Measurements from ENCODE around the gene NRP2. TPM values are rescaled to one million over a fixed set of nuclear protein-coding genes. Genes with fewer than 3 reads are reported as not detected.

Gene NRP2
- total and polyA plus RNA-seq, 2 experiments from 2014 or later = 61.0 to 79.2 TPM

DNA sequence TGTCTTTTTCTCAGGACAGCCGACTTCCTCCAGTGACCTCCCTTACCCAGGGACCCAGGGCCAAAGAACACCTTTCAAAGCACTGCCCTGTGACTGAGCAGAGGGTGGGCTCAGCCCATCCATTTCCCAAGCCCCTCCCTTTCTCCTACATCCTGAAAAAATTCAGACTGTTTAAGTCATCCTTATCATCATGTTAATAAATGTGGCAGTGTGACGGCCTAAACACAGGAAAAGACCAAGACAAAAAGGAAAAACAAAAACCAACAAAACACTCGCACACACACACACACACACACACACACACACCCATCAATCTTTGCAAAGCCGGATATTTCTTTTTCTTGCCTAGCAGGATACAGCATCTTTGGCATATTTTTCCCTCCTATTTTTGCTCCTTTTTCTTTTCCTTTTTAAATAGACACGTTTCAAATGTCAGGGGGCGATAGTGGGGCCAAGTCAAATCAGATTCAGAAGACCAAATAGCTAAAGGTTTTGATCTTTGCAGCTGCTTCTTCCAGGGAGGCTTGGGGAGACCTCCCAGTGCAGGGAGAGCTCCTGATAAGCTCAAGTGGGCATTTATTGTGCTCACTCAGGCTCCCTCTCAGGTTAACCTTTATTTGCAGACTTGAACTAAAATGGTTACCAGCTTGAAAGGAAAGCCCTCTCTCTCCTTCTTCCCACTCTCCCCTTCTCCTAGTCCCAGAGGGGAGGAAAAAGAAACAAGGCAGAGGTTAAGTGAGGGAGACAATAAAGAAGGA, 39.5 kb upstream of the NRP2 start:
- DNase-seq (ENCODE audit: low spot score) = no peak
- Histone ChIP-seq H4K20me1 (ENCODE audit: insufficient read depth, poor library complexity, severe bottlenecking) (no peaks in the 10 kb centered on the region), H3K27me3 (no peaks in the 10 kb centered on the region), H3K79me2 (no peaks in the 10 kb centered on the region), H3K4me1 (ENCODE audit: insufficient read depth) (no peaks in the 10 kb centered on the region), H3K36me3 (replicated peaks; ENCODE audit: insufficient read depth, low read depth) (no peaks in the 10 kb centered on the region), H3K9me2 (replicated peaks; ENCODE audit: insufficient read depth) (no peaks in the 10 kb centered on the region), H3K9me3 (ENCODE audit: low read depth) (no peaks in the 10 kb centered on the region), H3K4me3 (no peak overlapping the region), H3K4me2 (no peak overlapping the region), H3K27ac (no peak overlapping the region), H2AFZ (no peak overlapping the region)
- TF ChIP-seq EZH2phosphoT487 (IDR thresholded peaks at IDR 0.05; ENCODE audit: low read depth, severe bottlenecking, unreplicated experiment) (no peak), EZH2 (IDR thresholded peaks at IDR 0.05; ENCODE audit: borderline replicate concordance) (no peak)
- TF ChIP-seq, protein P1, sequence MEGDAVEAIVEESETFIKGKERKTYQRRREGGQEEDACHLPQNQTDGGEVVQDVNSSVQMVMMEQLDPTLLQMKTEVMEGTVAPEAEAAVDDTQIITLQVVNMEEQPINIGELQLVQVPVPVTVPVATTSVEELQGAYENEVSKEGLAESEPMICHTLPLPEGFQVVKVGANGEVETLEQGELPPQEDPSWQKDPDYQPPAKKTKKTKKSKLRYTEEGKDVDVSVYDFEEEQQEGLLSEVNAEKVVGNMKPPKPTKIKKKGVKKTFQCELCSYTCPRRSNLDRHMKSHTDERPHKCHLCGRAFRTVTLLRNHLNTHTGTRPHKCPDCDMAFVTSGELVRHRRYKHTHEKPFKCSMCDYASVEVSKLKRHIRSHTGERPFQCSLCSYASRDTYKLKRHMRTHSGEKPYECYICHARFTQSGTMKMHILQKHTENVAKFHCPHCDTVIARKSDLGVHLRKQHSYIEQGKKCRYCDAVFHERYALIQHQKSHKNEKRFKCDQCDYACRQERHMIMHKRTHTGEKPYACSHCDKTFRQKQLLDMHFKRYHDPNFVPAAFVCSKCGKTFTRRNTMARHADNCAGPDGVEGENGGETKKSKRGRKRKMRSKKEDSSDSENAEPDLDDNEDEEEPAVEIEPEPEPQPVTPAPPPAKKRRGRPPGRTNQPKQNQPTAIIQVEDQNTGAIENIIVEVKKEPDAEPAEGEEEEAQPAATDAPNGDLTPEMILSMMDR (IDR thresholded peaks at IDR 0.05; ENCODE audit: poor library complexity) = no peak
- WGBS (ENCODE audit: low lambda C conversion rate, missing lambda C conversion rate) = 53% methylated on average over 6 of the region's 6 CpGs

DNA sequence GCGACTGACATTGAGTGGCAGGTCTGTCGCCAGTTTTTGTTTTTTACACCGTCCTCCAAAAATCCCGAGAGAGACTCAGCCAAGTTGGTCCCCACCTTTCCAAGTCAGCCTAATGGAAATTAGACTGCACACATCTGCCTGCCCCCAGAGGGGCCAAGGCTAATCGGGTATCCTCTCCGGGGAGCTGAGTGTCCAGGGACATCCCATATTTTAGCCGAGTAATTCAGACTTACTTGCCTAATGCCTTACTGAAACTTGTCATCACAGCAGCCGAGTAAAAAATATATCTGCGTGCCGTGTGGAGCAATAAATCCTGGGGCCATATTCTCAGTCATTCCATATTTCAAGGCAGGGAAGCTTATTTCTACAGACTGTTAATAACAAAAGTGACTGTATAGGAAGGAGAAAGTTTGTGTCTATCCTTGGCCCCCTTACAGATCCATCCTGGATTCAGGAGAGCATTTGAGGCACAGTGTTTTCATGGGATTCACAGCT, 38.9 kb upstream of the NRP2 start:
- H3K79me2 ChIP-seq = no peaks in the 10 kb centered on the region
- DNase-seq (ENCODE audit: low spot score) = no peak
- H3K9me3 ChIP-seq (ENCODE audit: low read depth) = no peaks in the 10 kb centered on the region
- H4K20me1 ChIP-seq (ENCODE audit: insufficient read depth, poor library complexity, severe bottlenecking) = no peaks in the 10 kb centered on the region
- H3K27ac ChIP-seq = no peak overlapping the region
- WGBS (ENCODE audit: low lambda C conversion rate, missing lambda C conversion rate) = 59% methylated on average over 10 of the region's 10 CpGs
- no peak overlapping the region for H3K4me2 ChIP-seq
- TF ChIP-seq EZH2 (IDR thresholded peaks at IDR 0.05; ENCODE audit: borderline replicate concordance) (no peak), EZH2phosphoT487 (IDR thresholded peaks at IDR 0.05; ENCODE audit: low read depth, severe bottlenecking, unreplicated experiment) (no peak)
- TF ChIP-seq, protein P1 (IDR thresholded peaks at IDR 0.05; ENCODE audit: poor library complexity) = no peak
- H3K4me3 ChIP-seq = no peak overlapping the region
- no peaks in the 10 kb centered on the region for H3K36me3 ChIP-seq (replicated peaks; ENCODE audit: insufficient read depth, low read depth)
- H3K27me3 ChIP-seq = no peaks in the 10 kb centered on the region
- H2AFZ ChIP-seq = no peak overlapping the region
- no peaks in the 10 kb centered on the region for H3K4me1 ChIP-seq (ENCODE audit: insufficient read depth)
- H3K9me2 ChIP-seq (replicated peaks; ENCODE audit: insufficient read depth) = no peaks in the 10 kb centered on the region

DNA sequence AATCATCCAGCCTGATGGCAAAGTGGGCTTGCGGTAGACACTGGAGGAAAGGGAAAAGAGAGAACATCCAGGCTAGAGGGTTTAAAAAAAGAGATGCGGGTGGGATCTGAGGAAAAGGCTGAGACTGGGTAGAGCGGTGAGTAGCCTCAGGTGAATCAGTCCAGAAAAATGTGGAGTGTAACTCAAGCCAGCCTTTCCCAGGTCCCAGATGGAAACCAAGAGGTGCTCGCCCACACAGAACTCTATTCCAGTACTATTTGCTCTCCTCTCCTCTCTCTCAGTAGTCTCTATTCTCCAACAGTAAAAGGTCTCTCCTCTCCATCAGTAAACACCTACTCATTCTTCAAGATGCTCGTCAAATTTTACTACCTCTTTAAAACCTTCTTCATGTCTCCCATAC, 38.3 kb upstream of the NRP2 start:
- H3K4me1 ChIP-seq (ENCODE audit: insufficient read depth) = no peaks in the 10 kb centered on the region
- H3K36me3 ChIP-seq (replicated peaks; ENCODE audit: insufficient read depth, low read depth) = no peaks in the 10 kb centered on the region
- no peaks in the 10 kb centered on the region for H3K27me3 ChIP-seq
- no peak overlapping the region for H2AFZ ChIP-seq
- H3K9me2 ChIP-seq (replicated peaks; ENCODE audit: insufficient read depth) = no peaks in the 10 kb centered on the region
- no peak overlapping the region for H3K27ac ChIP-seq
- no peak overlapping the region for H3K4me3 ChIP-seq
- no peaks in the 10 kb centered on the region for H4K20me1 ChIP-seq (ENCODE audit: insufficient read depth, poor library complexity, severe bottlenecking)
- H3K79me2 ChIP-seq = no peaks in the 10 kb centered on the region
- WGBS (ENCODE audit: low lambda C conversion rate, missing lambda C conversion rate) = 76% methylated on average over 5 of the region's 5 CpGs
- TF ChIP-seq, protein P1 (IDR thresholded peaks at IDR 0.05; ENCODE audit: poor library complexity) = no peak
- TF ChIP-seq EZH2phosphoT487 (IDR thresholded peaks at IDR 0.05; ENCODE audit: low read depth, severe bottlenecking, unreplicated experiment) = no peak
- TF ChIP-seq EZH2 (IDR thresholded peaks at IDR 0.05; ENCODE audit: borderline replicate concordance) = no peak
- DNase-seq (ENCODE audit: low spot score) = no peak
- H3K4me2 ChIP-seq = no peak overlapping the region
- H3K9me3 ChIP-seq (ENCODE audit: low read depth) = no peaks in the 10 kb centered on the region
